ENCODE measurements around the gene CXCR6.

The CXCR6 gene

GRCh38 chr3:45940781-45941365, 2.4 kb upstream of the CXCR6 start:
- Histone ChIP-seq H3K4me3 (ENCODE audit: low read depth, low read length) (no peak overlapping the region), H3K36me3 (ENCODE audit: control insufficient read depth, insufficient read depth, low read length) (peaks cover 3% of the 10 kb centered on the region), H3K27me3 (ENCODE audit: control insufficient read depth, insufficient read depth, low read length) (no peaks in the 10 kb centered on the region), H3K4me1 (ENCODE audit: control insufficient read depth, insufficient read depth, low read length) (no peaks in the 10 kb centered on the region), H3K9ac (ENCODE audit: low read depth, low read length) (no peak overlapping the region), H3K9me3 (ENCODE audit: control insufficient read depth, insufficient read depth, low read length) (no peaks in the 10 kb centered on the region)

GRCh38 chr3:45942051-45942825, 1.0 kb upstream of the CXCR6 start:
- H3K9me3 ChIP-seq (ENCODE audit: control insufficient read depth, insufficient read depth, low read length), result no peaks in the 10 kb centered on the region
- H3K9ac ChIP-seq (ENCODE audit: low read depth, low read length), result no peak overlapping the region
- no peak overlapping the region for H3K4me3 ChIP-seq (ENCODE audit: low read depth, low read length)
- H3K36me3 ChIP-seq (ENCODE audit: control insufficient read depth, insufficient read depth, low read length), result peaks cover 5% of the 10 kb centered on the region
- H3K4me1 ChIP-seq (ENCODE audit: control insufficient read depth, insufficient read depth, low read length), result no peaks in the 10 kb centered on the region
- no peaks in the 10 kb centered on the region for H3K27me3 ChIP-seq (ENCODE audit: control insufficient read depth, insufficient read depth, low read length)

GRCh38 chr3:45944830-45945620, 1.8 kb downstream of the CXCR6 start:
- no peaks in the 10 kb centered on the region for H3K4me1 ChIP-seq (ENCODE audit: control insufficient read depth, insufficient read depth, low read length)
- no peaks in the 10 kb centered on the region for H3K27me3 ChIP-seq (ENCODE audit: control insufficient read depth, insufficient read depth, low read length)
- peaks cover 19% of the 10 kb centered on the region for H3K36me3 ChIP-seq (ENCODE audit: control insufficient read depth, insufficient read depth, low read length)
- no peaks in the 10 kb centered on the region for H3K9me3 ChIP-seq (ENCODE audit: control insufficient read depth, insufficient read depth, low read length)
- H3K4me3 ChIP-seq (ENCODE audit: low read depth, low read length), result no peak overlapping the region
- no peak overlapping the region for H3K9ac ChIP-seq (ENCODE audit: low read depth, low read length)

- H3K27me3 ChIP-seq (ENCODE audit: control insufficient read depth, insufficient read depth, low read length), result no peaks in the 10 kb centered on the region
- no peaks in the 10 kb centered on the region for H3K4me1 ChIP-seq (ENCODE audit: control insufficient read depth, insufficient read depth, low read length)
- no peak overlapping the region for H3K9ac ChIP-seq (ENCODE audit: low read depth, low read length)
- no peaks in the 10 kb centered on the region for H3K9me3 ChIP-seq (ENCODE audit: control insufficient read depth, insufficient read depth, low read length)
- H3K36me3 ChIP-seq (ENCODE audit: control insufficient read depth, insufficient read depth, low read length), result peaks cover 28% of the 10 kb centered on the region
- no peak overlapping the region for H3K4me3 ChIP-seq (ENCODE audit: low read depth, low read length)
Observed at GRCh38 chr3:45946307-45946706, 3.0 kb downstream of the CXCR6 start.

DNA sequence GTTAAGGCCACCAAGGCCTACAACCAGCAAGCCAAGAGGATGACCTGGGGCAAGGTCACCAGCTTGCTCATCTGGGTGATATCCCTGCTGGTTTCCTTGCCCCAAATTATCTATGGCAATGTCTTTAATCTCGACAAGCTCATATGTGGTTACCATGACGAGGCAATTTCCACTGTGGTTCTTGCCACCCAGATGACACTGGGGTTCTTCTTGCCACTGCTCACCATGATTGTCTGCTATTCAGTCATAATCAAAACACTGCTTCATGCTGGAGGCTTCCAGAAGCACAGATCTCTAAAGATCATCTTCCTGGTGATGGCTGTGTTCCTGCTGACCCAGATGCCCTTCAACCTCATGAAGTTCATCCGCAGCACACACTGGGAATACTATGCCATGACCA, 3.6 kb downstream of the CXCR6 start:
- H3K9ac ChIP-seq (ENCODE audit: low read depth, low read length), result no peak overlapping the region
- H3K27me3 ChIP-seq (ENCODE audit: control insufficient read depth, insufficient read depth, low read length), result no peaks in the 10 kb centered on the region
- peaks cover 33% of the 10 kb centered on the region for H3K36me3 ChIP-seq (ENCODE audit: control insufficient read depth, insufficient read depth, low read length)
- H3K9me3 ChIP-seq (ENCODE audit: control insufficient read depth, insufficient read depth, low read length), result no peaks in the 10 kb centered on the region
- H3K4me1 ChIP-seq (ENCODE audit: control insufficient read depth, insufficient read depth, low read length), result no peaks in the 10 kb centered on the region
- no peak overlapping the region for H3K4me3 ChIP-seq (ENCODE audit: low read depth, low read length)

DNA sequence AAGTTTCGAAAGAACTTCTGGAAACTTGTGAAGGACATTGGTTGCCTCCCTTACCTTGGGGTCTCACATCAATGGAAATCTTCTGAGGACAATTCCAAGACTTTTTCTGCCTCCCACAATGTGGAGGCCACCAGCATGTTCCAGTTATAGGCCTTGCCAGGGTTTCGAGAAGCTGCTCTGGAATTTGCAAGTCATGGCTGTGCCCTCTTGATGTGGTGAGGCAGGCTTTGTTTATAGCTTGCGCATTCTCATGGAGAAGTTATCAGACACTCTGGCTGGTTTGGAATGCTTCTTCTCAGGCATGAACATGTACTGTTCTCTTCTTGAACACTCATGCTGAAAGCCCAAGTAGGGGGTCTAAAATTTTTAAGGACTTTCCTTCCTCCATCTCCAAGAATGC, 4.1 kb downstream of the CXCR6 start:
- no peaks in the 10 kb centered on the region for H3K4me1 ChIP-seq (ENCODE audit: control insufficient read depth, insufficient read depth, low read length)
- no peaks in the 10 kb centered on the region for H3K9me3 ChIP-seq (ENCODE audit: control insufficient read depth, insufficient read depth, low read length)
- peaks cover 34% of the 10 kb centered on the region for H3K36me3 ChIP-seq (ENCODE audit: control insufficient read depth, insufficient read depth, low read length)
- H3K4me3 ChIP-seq (ENCODE audit: low read depth, low read length), result no peak overlapping the region
- H3K9ac ChIP-seq (ENCODE audit: low read depth, low read length), result no peak overlapping the region
- no peaks in the 10 kb centered on the region for H3K27me3 ChIP-seq (ENCODE audit: control insufficient read depth, insufficient read depth, low read length)

GRCh38 chr3:45948311-45948781, 5.1 kb downstream of the CXCR6 start:
- Histone ChIP-seq H3K4me1 (ENCODE audit: control insufficient read depth, insufficient read depth, low read length) (no peaks in the 10 kb centered on the region), H3K36me3 (ENCODE audit: control insufficient read depth, insufficient read depth, low read length) (peaks cover 38% of the 10 kb centered on the region), H3K9ac (ENCODE audit: low read depth, low read length) (no peak overlapping the region), H3K27me3 (ENCODE audit: control insufficient read depth, insufficient read depth, low read length) (no peaks in the 10 kb centered on the region), H3K4me3 (ENCODE audit: low read depth, low read length) (no peak overlapping the region), H3K9me3 (ENCODE audit: control insufficient read depth, insufficient read depth, low read length) (no peaks in the 10 kb centered on the region)

- Histone ChIP-seq H3K4me1 (ENCODE audit: control insufficient read depth, insufficient read depth, low read length) (no peaks in the 10 kb centered on the region), H3K9ac (ENCODE audit: low read depth, low read length) (no peak overlapping the region), H3K4me3 (ENCODE audit: low read depth, low read length) (no peak overlapping the region), H3K36me3 (ENCODE audit: control insufficient read depth, insufficient read depth, low read length) (peaks cover 43% of the 10 kb centered on the region), H3K27me3 (ENCODE audit: control insufficient read depth, insufficient read depth, low read length) (no peaks in the 10 kb centered on the region), H3K9me3 (ENCODE audit: control insufficient read depth, insufficient read depth, low read length) (no peaks in the 10 kb centered on the region)
Observed at GRCh38 chr3:45948881-45949280, 5.6 kb downstream of the CXCR6 start.

DNA sequence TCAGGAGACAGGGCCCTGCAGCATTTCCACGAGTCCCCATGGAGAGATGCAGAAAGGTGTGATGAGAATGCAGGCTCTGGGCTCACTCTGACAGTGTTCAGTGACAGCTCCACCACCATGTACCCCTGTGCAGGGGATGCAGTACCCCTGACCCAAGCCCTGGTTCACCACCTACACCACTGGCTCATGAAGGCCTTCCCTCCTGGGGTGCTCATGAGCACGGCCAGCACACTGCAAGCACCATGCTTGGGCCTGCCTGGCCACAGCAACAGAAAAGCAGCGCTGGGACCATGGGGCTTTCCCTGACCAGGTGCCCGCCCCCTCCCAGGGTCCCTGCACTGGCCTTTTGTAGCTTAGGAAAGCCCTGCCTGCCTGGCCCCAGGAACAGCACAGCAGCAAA, 6.2 kb downstream of the CXCR6 start:
- H3K4me1 ChIP-seq (ENCODE audit: control insufficient read depth, insufficient read depth, low read length), result no peaks in the 10 kb centered on the region
- no peak overlapping the region for H3K9ac ChIP-seq (ENCODE audit: low read depth, low read length)
- no peaks in the 10 kb centered on the region for H3K27me3 ChIP-seq (ENCODE audit: control insufficient read depth, insufficient read depth, low read length)
- H3K36me3 ChIP-seq (ENCODE audit: control insufficient read depth, insufficient read depth, low read length), result peaks cover 45% of the 10 kb centered on the region
- H3K9me3 ChIP-seq (ENCODE audit: control insufficient read depth, insufficient read depth, low read length), result no peaks in the 10 kb centered on the region
- no peak overlapping the region for H3K4me3 ChIP-seq (ENCODE audit: low read depth, low read length)

DNA sequence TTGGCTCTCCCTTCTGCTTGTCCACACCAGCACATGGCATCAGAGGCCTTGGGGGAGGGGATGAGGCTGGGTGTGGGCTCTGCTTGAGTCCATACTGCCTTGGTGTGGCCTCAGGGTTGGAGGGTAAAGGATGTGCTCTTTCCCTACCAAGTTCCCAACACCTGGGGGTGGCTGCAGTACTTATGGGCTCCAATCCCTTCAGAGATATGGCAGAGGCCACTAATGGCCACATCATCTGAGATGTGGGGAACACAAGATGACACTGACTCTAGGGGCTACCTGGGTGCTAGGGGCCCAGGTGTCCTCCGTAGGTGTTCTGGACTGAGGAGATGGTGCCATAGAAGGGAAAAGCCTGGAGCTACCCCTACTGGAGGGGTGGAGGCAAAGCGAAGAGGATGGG, 6.9 kb downstream of the CXCR6 start:
- Histone ChIP-seq H3K4me3 (ENCODE audit: low read depth, low read length) (no peak overlapping the region), H3K4me1 (ENCODE audit: control insufficient read depth, insufficient read depth, low read length) (no peaks in the 10 kb centered on the region), H3K9me3 (ENCODE audit: control insufficient read depth, insufficient read depth, low read length) (no peaks in the 10 kb centered on the region), H3K27me3 (ENCODE audit: control insufficient read depth, insufficient read depth, low read length) (no peaks in the 10 kb centered on the region), H3K36me3 (ENCODE audit: control insufficient read depth, insufficient read depth, low read length) (peaks cover 48% of the 10 kb centered on the region), H3K9ac (ENCODE audit: low read depth, low read length) (no peak overlapping the region)

- Histone ChIP-seq H3K9me3 (ENCODE audit: control insufficient read depth, insufficient read depth, low read length) (no peaks in the 10 kb centered on the region), H3K36me3 (ENCODE audit: control insufficient read depth, insufficient read depth, low read length) (peaks cover 51% of the 10 kb centered on the region), H3K9ac (ENCODE audit: low read depth, low read length) (no peak overlapping the region), H3K4me3 (ENCODE audit: low read depth, low read length) (no peak overlapping the region), H3K27me3 (ENCODE audit: control insufficient read depth, insufficient read depth, low read length) (no peaks in the 10 kb centered on the region), H3K4me1 (ENCODE audit: control insufficient read depth, insufficient read depth, low read length) (no peaks in the 10 kb centered on the region)
Observed at GRCh38 chr3:45950686-45951600, 7.7 kb downstream of the CXCR6 start.

All from iPS-15b (cell line).